Lower leg skin (tissue), 3 donors: ENCODE measurements around the gene SPATA9.

ENCODE experiments used
- CTCF ChIP-seq, 3 donors: fragments of 450-650 bp; IDR thresholded peaks; one replicate each; pipeline ENCODE4 v1.5.1; 2016; ENCODE audit warnings: antibody characterized with exemption in 3 of 3, mild to moderate bottlenecking in 3 of 3, moderate library complexity in 2 of 3
- POLR2A ChIP-seq, 2 donors: fragments of 450-650 bp; IDR thresholded peaks; one replicate each; pipeline ENCODE4 v1.6.1; 2016 to 2017; ENCODE audit warnings: antibody characterized with exemption in 2 of 2, mild to moderate bottlenecking in 1 of 2, moderate library complexity in 1 of 2

DNA sequence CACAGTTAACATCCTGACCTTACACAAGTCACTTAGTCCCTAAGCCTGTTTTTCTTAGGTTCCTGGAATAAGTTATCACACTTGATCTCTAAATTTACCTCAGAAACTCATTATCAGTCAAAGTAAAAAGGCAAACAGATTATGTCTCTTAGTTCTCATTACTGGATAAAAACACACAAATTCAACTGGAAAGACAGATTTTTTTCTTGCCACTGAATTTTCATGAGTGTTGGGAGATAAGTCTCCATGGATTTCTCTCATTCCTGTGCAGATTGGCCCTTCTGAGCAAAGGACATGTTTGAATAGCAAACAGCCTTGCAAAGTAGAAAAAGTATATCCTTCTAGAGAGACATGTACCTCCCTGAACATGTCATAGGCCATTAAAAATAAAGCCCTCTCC is 10.2 kb downstream of the SPATA9 start:
- no peak for TF ChIP-seq CTCF (IDR thresholded peaks at IDR 0.05)
- no peak for TF ChIP-seq POLR2A (IDR thresholded peaks at IDR 0.05)
